NK-92 (cell line): ENCODE data around the gene EXO5.
"Not testable (repeated sequence)": the region's sequence is repeated elsewhere in the genome, so short reads cannot be mapped to it uniquely, and the experiment has no call there.

Experiments
- DNase-seq: peaks from one replicate; lab custom pipeline; 2025; ENCODE audit not compliant: unreplicated experiment; lab: John Stamatoyannopoulos, UW

EXO5 gene

GRCh38 chr1:40553017-40553416, 44.5 kb downstream of the EXO5 start:
- DNase-seq = no peak

- not testable (repeated sequence) for DNase-seq
Observed at GRCh38 chr1:40554807-40555206, 46.2 kb downstream of the EXO5 start.

- no peak for DNase-seq
Observed at GRCh38 chr1:40556121-40556520, 47.6 kb downstream of the EXO5 start.

GRCh38 chr1:40558241-40558640, 49.7 kb downstream of the EXO5 start:
- not testable (repeated sequence) for DNase-seq

- no peak for DNase-seq
Observed at GRCh38 chr1:40562185-40562584, 53.6 kb downstream of the EXO5 start.

GRCh38 chr1:40563266-40563665, 54.7 kb downstream of the EXO5 start:
- no peak for DNase-seq

GRCh38 chr1:40564506-40564905, 55.9 kb downstream of the EXO5 start:
- DNase-seq = no peak

- no peak for DNase-seq
Observed at GRCh38 chr1:40564913-40565312, 56.3 kb downstream of the EXO5 start.
